ENCODE data around the gene CCNB2. TPM values are rescaled to one million over a fixed set of nuclear protein-coding genes. Genes with fewer than 3 reads are reported as not detected.

Gene CCNB2
- total and polyA plus RNA-seq, 2 of the 8 experiments (the other 6 are each of a cell fraction or from before 2014, with no cell fraction given), result 70.7 to 92.1 TPM

- peak in 1 of 2 experiments; percentile 92; a peak in 2 of 4 replicates for TF ChIP-seq HDAC2 (IDR thresholded peaks at IDR 0.05; ENCODE audit: borderline replicate concordance in 1 of 2, low read depth in 2 of 2, low read length in 2 of 2)
- no peak for TF ChIP-seq NANOG (IDR thresholded peaks at IDR 0.05; ENCODE audit: insufficient read depth, low read depth, low read length, poor library complexity, severe bottlenecking)
- peak; percentile 95 for TF ChIP-seq ASH2L (IDR thresholded peaks at IDR 0.05; ENCODE audit: low read length)
- TF ChIP-seq KDM4A (IDR thresholded peaks at IDR 0.05; ENCODE audit: low read depth, low read length, severe bottlenecking), result peak; percentile 82
- TF ChIP-seq POLR2AphosphoS5 (IDR thresholded peaks at IDR 0.05; ENCODE audit: low read depth, low read length), result peak; percentile 99
- TF ChIP-seq SP1 (IDR thresholded peaks at IDR 0.05; ENCODE audit: low read depth, low read length), result peak; percentile 92
- TF ChIP-seq KDM1A (IDR thresholded peaks at IDR 0.05; ENCODE audit: borderline replicate concordance, low read length), result no peak
- peak; percentile 64; the same call in 1 of the 2 replicates for TF ChIP-seq USF2 (IDR thresholded peaks at IDR 0.05; ENCODE audit: low read length)
- 0 out of 2 replicates have a peak, but pooled peaks have one; percentile 42 for TF ChIP-seq KDM5A (IDR thresholded peaks at IDR 0.05; ENCODE audit: low read length)
- peak; percentile 54 for TF ChIP-seq TAF7 (optimal IDR thresholded peaks at IDR 0.05; ENCODE audit: borderline replicate concordance, low read depth, low read length)
- peak; percentile 18; the same call in 1 of the 2 replicates for TF ChIP-seq SP4 (IDR thresholded peaks at IDR 0.05; ENCODE audit: low read length)
- peak; percentile 86 for TF ChIP-seq PHF8 (conservative IDR thresholded peaks at IDR 0.05; ENCODE audit: low read depth, low read length)
- no peak for TF ChIP-seq SIRT6 (IDR thresholded peaks at IDR 0.05; ENCODE audit: low read length)
- TF ChIP-seq GTF2F1 (IDR thresholded peaks at IDR 0.05; ENCODE audit: borderline replicate concordance, low read depth, low read length), result peak; percentile 75; the same call in 1 of the 2 replicates
- TF ChIP-seq TBP (IDR thresholded peaks at IDR 0.05; ENCODE audit: low read depth, low read length), result peak; percentile 93
- TF ChIP-seq HDAC6 (IDR thresholded peaks at IDR 0.05; ENCODE audit: low read depth, low read length), result no peak
Measured at GRCh38 chr15:59104912-59105732, at the start of gene CCNB2 (continued).
